KOPT-K1 (cell line): ENCODE data around the gene SLMAP.

Experiments used
- H3K27ac ChIP-seq: fragments of 200-600 bp; sonication (generic); 2 replicates; pipeline ENCODE4 v1.5.1; 2016; ENCODE audit warnings: antibody characterized with exemption, mild to moderate bottlenecking, low read depth, low read length; ENCODE audit not compliant: poor library complexity, severe bottlenecking
- H3K36me3 ChIP-seq: fragments of 200-600 bp; sonication (generic); 2 replicates; pipeline ENCODE4 v1.5.1; 2017; ENCODE audit warnings: antibody characterized with exemption, mild to moderate bottlenecking, low read length, moderate library complexity; ENCODE audit not compliant: insufficient read depth
- H3K9me3 ChIP-seq: fragments of 200-600 bp; sonication (generic); 2 replicates; pipeline ENCODE4 v1.5.1; 2017; ENCODE audit warnings: antibody characterized with exemption, low read length, mild to moderate bottlenecking; ENCODE audit not compliant: insufficient read depth, poor library complexity, severe bottlenecking

SLMAP gene

GRCh38 chr3:57893668-57894067 is 137.6 kb downstream of the SLMAP start:
- no peaks in the 10 kb centered on the region for H3K9me3 ChIP-seq
- peaks cover 23% of the 10 kb centered on the region; the same call in 1 of the 2 replicates for H3K36me3 ChIP-seq
- H3K27ac ChIP-seq = no peak overlapping the region

DNA sequence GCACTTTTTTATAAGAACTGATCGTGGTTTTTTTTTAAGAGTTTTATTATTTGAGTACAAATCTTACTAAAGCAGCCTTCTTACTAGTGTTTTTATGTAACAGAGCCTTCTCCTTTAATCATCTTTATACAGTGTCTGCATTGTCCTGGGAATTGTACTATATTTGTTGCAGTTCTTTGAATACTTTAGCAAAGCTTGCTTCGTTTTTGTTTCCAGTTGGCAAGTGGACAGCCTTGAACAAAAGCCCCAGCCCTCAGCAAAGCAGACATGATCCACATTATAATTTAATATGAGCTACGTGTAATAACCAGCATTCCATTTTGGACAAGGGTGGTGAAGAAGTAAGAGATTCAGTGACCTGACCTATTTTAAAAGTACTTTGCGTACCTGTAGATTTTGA is 139.9 kb downstream of the SLMAP start:
- Histone ChIP-seq H3K27ac (no peak overlapping the region), H3K9me3 (no peaks in the 10 kb centered on the region), H3K36me3 (peaks cover 26% of the 10 kb centered on the region)

DNA sequence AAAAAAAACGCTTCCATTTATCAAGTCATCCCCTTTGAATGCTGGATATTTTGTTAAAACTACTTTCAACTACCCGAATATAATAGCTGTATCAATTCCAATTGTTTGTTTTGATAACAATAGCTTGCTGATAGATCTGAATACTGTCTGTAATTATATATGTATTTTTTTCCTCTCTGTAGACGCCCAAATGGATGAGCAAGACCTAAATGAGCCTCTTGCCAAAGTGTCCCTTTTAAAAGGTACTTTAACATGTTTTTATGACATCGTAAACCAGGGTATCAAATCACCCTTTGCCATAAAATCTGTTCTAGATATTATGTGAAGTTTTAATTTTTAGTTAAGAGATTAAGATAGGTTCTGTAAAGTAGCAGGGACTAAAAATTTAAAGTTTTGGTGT is 140.6 kb downstream of the SLMAP start:
- Histone ChIP-seq H3K36me3 (peaks cover 32% of the 10 kb centered on the region), H3K9me3 (no peaks in the 10 kb centered on the region), H3K27ac (no peak overlapping the region)

GRCh38 chr3:57900786-57901185 is 144.7 kb downstream of the SLMAP start:
- Histone ChIP-seq H3K9me3 (no peaks in the 10 kb centered on the region), H3K27ac (no peak overlapping the region), H3K36me3 (peaks cover 41% of the 10 kb centered on the region)

DNA sequence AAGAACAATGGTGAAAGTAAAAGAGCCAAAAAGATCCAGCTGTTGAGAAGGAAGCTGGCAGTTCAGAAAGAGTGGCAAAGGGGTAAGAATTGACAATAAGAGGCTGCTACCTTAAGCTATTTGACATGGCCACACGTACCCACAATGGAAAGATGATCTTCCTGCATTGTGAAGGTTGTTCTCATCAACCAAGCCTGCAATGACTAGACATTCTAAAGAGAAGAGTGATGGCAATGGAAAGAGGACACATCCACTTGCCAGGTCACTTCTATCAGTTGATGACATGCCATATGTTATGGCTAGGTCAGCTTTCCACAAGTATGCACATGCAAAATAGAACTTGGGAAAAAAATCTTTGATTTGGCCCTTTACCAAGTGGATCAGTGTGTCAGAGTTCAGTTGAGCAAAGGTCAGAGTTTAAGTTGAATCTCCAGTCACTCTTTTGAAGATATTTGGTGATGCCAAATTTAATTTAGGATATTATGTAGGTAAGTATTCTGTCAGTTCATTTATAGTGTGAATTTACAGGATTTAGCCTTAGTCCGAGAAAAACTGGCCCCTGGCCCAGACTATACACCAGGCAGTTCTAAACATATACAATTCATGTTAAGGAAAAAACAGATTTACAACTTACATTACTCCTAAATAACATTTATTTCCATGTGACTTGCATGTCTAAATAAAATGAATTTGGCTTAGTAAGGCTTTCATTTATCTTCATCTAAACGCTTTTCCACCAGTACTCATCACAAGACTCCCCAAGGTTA is 147.2 kb downstream of the SLMAP start:
- no peak overlapping the region for H3K27ac ChIP-seq
- H3K9me3 ChIP-seq = no peaks in the 10 kb centered on the region
- H3K36me3 ChIP-seq = peaks cover 28% of the 10 kb centered on the region

GRCh38 chr3:57910990-57911389 is 154.9 kb downstream of the SLMAP start:
- Histone ChIP-seq H3K27ac (no peak overlapping the region), H3K9me3 (no peaks in the 10 kb centered on the region), H3K36me3 (peaks cover 68% of the 10 kb centered on the region)

GRCh38 chr3:57911593-57911992 is 155.5 kb downstream of the SLMAP start:
- H3K9me3 ChIP-seq = no peaks in the 10 kb centered on the region
- no peak overlapping the region for H3K27ac ChIP-seq
- peaks cover 73% of the 10 kb centered on the region for H3K36me3 ChIP-seq

GRCh38 chr3:57917601-57918000 is 161.5 kb downstream of the SLMAP start:
- H3K36me3 ChIP-seq = peaks cover 80% of the 10 kb centered on the region
- no peaks in the 10 kb centered on the region for H3K9me3 ChIP-seq
- no peak overlapping the region for H3K27ac ChIP-seq

- Histone ChIP-seq H3K9me3 (no peaks in the 10 kb centered on the region), H3K27ac (no peak overlapping the region), H3K36me3 (peaks cover 80% of the 10 kb centered on the region)
Measured at GRCh38 chr3:57918123-57918837, 162.2 kb downstream of the SLMAP start.

DNA sequence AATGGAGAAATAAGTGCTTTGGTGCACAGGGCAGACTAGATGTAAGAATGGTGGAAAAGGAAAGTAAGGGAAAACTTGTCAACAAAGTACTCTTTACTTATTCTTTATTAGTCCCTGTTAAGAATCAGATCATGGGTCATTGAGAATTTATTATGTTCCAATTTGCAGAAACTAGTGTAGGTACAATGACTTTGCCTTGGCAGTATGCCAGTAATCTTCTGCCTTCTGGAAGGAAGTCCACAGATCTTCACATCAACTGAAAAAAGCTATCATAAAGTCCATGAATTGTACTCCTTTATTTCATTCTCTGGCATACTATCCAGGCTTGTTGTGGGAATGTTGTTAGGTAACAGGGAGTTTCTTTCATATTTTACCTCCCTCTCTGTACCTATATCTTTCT is 163.9 kb downstream of the SLMAP start:
- Histone ChIP-seq H3K9me3 (no peaks in the 10 kb centered on the region), H3K27ac (no peak overlapping the region), H3K36me3 (peaks cover 80% of the 10 kb centered on the region)

DNA sequence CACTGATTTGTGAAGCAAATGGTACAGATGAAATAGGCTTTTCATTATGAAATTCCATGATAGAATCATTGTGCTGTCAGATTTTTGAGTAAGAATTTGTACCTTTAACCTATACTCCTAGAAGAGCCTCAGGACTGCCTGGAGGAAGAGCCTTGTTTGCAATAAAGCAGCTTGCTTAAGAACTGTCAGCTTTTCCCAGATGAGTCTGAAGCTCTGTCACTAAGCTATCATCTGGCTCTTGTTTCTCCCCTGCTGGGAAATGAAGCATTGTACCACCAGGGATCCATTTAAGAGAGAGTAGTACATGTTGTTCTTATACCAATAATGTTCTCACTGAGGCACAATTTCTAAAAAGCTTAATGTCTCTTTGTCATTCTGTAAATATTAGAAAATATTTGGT is 167.0 kb downstream of the SLMAP start:
- H3K9me3 ChIP-seq = no peaks in the 10 kb centered on the region
- H3K36me3 ChIP-seq = peaks cover 74% of the 10 kb centered on the region
- no peak overlapping the region for H3K27ac ChIP-seq

DNA sequence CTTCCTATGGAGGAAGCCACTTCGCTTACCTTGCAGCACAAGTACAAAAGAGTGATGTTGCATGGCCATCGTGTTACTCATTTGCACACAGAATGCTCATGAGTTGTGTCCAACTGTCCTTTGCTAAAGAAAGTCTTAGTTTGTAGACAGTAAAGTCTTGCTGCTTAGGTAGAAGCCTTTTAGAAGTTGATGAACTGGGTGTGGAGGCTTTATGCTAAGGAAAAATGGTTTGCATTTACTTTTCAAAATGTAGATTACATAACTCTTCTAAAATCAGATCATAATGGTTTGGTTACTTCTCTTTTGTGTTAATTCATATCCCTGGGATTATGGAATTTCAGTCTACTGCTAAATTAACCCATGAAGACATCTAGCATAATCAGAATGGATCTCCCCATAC is 167.6 kb downstream of the SLMAP start:
- no peaks in the 10 kb centered on the region for H3K9me3 ChIP-seq
- H3K27ac ChIP-seq = no peak overlapping the region
- H3K36me3 ChIP-seq = peaks cover 68% of the 10 kb centered on the region

- Histone ChIP-seq H3K27ac (no peak overlapping the region), H3K9me3 (no peaks in the 10 kb centered on the region), H3K36me3 (peaks cover 65% of the 10 kb centered on the region)
Measured at GRCh38 chr3:57927166-57927565, 171.1 kb downstream of the SLMAP start.

- Histone ChIP-seq H3K27ac (no peak overlapping the region), H3K9me3 (no peaks in the 10 kb centered on the region), H3K36me3 (peaks cover 63% of the 10 kb centered on the region)
Measured at GRCh38 chr3:57927916-57928315, 171.8 kb downstream of the SLMAP start.

- Histone ChIP-seq H3K9me3 (no peaks in the 10 kb centered on the region), H3K36me3 (peaks cover 57% of the 10 kb centered on the region)
Measured at GRCh38 chr3:57928511-57928910, 172.4 kb downstream of the SLMAP start.

DNA sequence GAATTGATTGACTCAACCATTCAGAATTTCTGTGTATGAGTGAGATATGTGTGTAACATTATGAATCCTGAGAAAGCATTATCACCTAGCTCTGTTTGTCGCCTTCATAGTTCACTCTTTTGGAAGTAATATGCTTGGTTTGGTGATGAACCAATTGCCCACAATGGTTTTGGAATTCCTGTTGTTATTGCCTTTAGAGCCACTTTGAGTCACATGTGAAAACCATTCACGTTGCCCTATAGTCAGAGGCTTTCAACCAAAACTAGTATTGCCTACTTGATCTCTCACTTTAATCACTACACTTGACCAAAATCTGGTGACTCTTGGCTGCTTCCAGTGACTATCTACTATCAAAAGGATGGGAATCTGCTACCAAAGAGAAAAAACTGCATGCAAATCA is 173.9 kb downstream of the SLMAP start:
- Histone ChIP-seq H3K9me3 (no peaks in the 10 kb centered on the region), H3K36me3 (peaks cover 43% of the 10 kb centered on the region), H3K27ac (no peak overlapping the region)

More at GRCh38 chr3:57928511-57928910, 172.4 kb downstream of the SLMAP start:
- no peak overlapping the region for H3K27ac ChIP-seq
